Breast epithelium (tissue), 3 donors: ENCODE measurements around the gene TRAF7.

Source experiments
- CTCF ChIP-seq, 3 donors: fragments of 450-650 bp; IDR thresholded peaks; one replicate each; pipeline ENCODE4 v1.5.1; 2016 to 2017; ENCODE audit warnings: antibody characterized with exemption in 3 of 3, mild to moderate bottlenecking in 3 of 3, moderate library complexity in 3 of 3
- POLR2A ChIP-seq: fragments of 450-650 bp; IDR thresholded peaks from one replicate; pipeline ENCODE4 v1.6.1; 2016; ENCODE audit warnings: antibody characterized with exemption, mild to moderate bottlenecking, moderate library complexity
- POLR2AphosphoS5 ChIP-seq, 3 donors: sonication (generic); formaldehyde crosslinking; IDR thresholded peaks; one replicate each; pipeline ENCODE4 v1.6.1; 2017; ENCODE audit warnings: antibody characterized with exemption in 3 of 3

- TF ChIP-seq CTCF (IDR thresholded peaks at IDR 0.05): no peak
- TF ChIP-seq POLR2AphosphoS5 (IDR thresholded peaks at IDR 0.05): no peak
- TF ChIP-seq POLR2A: no peak
Observed at GRCh38 chr16:2183671-2184070, 28.1 kb downstream of the TRAF7 start.
